ENCODE measurements around the gene RAB34. TPM values are rescaled to one million over a fixed set of nuclear protein-coding genes. Genes with fewer than 3 reads are reported as not detected.
A peak's percentile ranks its signal among the peaks of the same experiment; 100 is the strongest.

The RAB34 gene
- total and polyA plus RNA-seq, 2 donors (not counting 3 experiments of a cell fraction or from before 2014, with no cell fraction given): 62.3 to 113 TPM

- H3K4me2 ChIP-seq (ENCODE audit: insufficient read depth, low read length): peak overlapping the region; percentile 74
- CTCF ChIA-PET: interaction anchor here (1.0 to 2.1 kb wide), 7 partner anchors 8 to 233 kb away, joined by 3 to 12 read pairs (median 7); partner anchors contain the start of genes NEK8 and PHF12
- intact Hi-C loops (cut with micrococcal nuclease) (no loop called here), dilution Hi-C loops (cut with MboI; ENCODE audit: extremely low pct_ligation_motif_present, low sequenced_read_pairs) (no loop called here)
- H2AFZ ChIP-seq (ENCODE audit: low read depth, low read length): no peak overlapping the region
- H3K27me3 ChIP-seq (ENCODE audit: control insufficient read depth in 2 of 2, insufficient read depth in 2 of 2, low read length in 2 of 2): no peaks in the 10 kb centered on the region
- no peaks in the 10 kb centered on the region for H3K9me3 ChIP-seq (replicated peaks; ENCODE audit: control insufficient read depth, insufficient read depth, low read length)
- H4K20me1 ChIP-seq (replicated peaks; ENCODE audit: control insufficient read depth, extremely low read depth, insufficient read depth, low read length): no peaks in the 10 kb centered on the region
- TF ChIP-seq MYC (IDR thresholded peaks at IDR 0.05; ENCODE audit: low read depth, low read length): no peak
- peak; percentile 35 for TF ChIP-seq POLR2A (IDR thresholded peaks at IDR 0.05; ENCODE audit: low read depth, low read length)
- TF ChIP-seq POLR2AphosphoS5 (IDR thresholded peaks at IDR 0.05; ENCODE audit: insufficient read depth, low read depth, low read length): peak; percentile 12
- no peaks in the 10 kb centered on the region for H3K9me1 ChIP-seq (replicated peaks; ENCODE audit: control insufficient read depth, extremely low read depth, insufficient read depth, low read length)
- H3K9ac ChIP-seq (replicated peaks; ENCODE audit: extremely low read depth, insufficient read depth, low read length): peak overlapping the region; percentile 79
- peak overlapping the region; percentile 46 to 80 (median 72) for H3K4me3 ChIP-seq (replicated peaks in 1 of 3; ENCODE audit: insufficient read depth in 1 of 3, low read depth in 1 of 3, low read length in 3 of 3)
- peaks cover 17 to 19% of the 10 kb centered on the region in 2 experiments for H3K36me3 ChIP-seq (ENCODE audit: control insufficient read depth in 2 of 2, extremely low read depth in 1 of 2, insufficient read depth in 2 of 2, low read length in 2 of 2)
- H3K27ac ChIP-seq (ENCODE audit: insufficient read depth, low read depth, low read length): peak overlapping the region; percentile 78
- H3K4me1 ChIP-seq (ENCODE audit: control insufficient read depth, extremely low read depth, insufficient read depth, low read length): peaks cover 43% of the 10 kb centered on the region
- peak; percentile 48 for FAIRE-seq
- POLR2A ChIA-PET: interaction anchor here (1.1 to 1.3 kb wide), 3 partner anchors 8 to 231 kb away, joined by 3 to 7 read pairs (median 5); partner anchors contain the start of genes NEK8 and PHF12
- TSS peak; percentile 74 for BruUV-seq (replicated peaks)
- DNase-seq (ENCODE audit: low read depth, low spot score): no peak
- H3K79me2 ChIP-seq (ENCODE audit: control insufficient read depth, insufficient read depth, low read length): peaks cover 43% of the 10 kb centered on the region
These were observed 2.8 kb upstream of the RAB34 start for GRCh38 chr17:28720247-28720996.

GRCh38 chr17:28719021-28719433 lies 1.4 kb upstream of the RAB34 start:
- H4K20me1 ChIP-seq (replicated peaks; ENCODE audit: control insufficient read depth, extremely low read depth, insufficient read depth, low read length): no peaks in the 10 kb centered on the region
- peaks cover 43% of the 10 kb centered on the region for H3K79me2 ChIP-seq (ENCODE audit: control insufficient read depth, insufficient read depth, low read length)
- peak overlapping the region; percentile 13 for H3K4me2 ChIP-seq (ENCODE audit: insufficient read depth, low read length)
- DNase-seq (ENCODE audit: low read depth, low spot score) (no peak), FAIRE-seq (no peak)
- H3K9me3 ChIP-seq (replicated peaks; ENCODE audit: control insufficient read depth, insufficient read depth, low read length): no peaks in the 10 kb centered on the region
- no TSS peak for BruUV-seq (replicated peaks)
- dilution Hi-C loops (cut with MboI; ENCODE audit: extremely low pct_ligation_motif_present, low sequenced_read_pairs): no loop called here
- peak overlapping the region; percentile 79 for H3K9ac ChIP-seq (replicated peaks; ENCODE audit: extremely low read depth, insufficient read depth, low read length)
- peaks cover 38% of the 10 kb centered on the region for H3K4me1 ChIP-seq (ENCODE audit: control insufficient read depth, extremely low read depth, insufficient read depth, low read length)
- TF ChIP-seq FOS (IDR thresholded peaks at IDR 0.05; ENCODE audit: borderline replicate concordance, insufficient read depth, low read length) (peak; percentile 40), EZH2 (IDR thresholded peaks at IDR 0.05; ENCODE audit: borderline replicate concordance, low read depth, low read length, severe bottlenecking) (no peak)
- intact Hi-C loops (cut with micrococcal nuclease): loop anchor here (1.0 to 5.0 kb wide), 4 partner anchors 8 to 234 kb away; partner anchors contain the start of genes BLTP2 and PROCA1
- peak overlapping the region; percentile 78 for H3K27ac ChIP-seq (ENCODE audit: insufficient read depth, low read depth, low read length)
- H3K4me3 ChIP-seq (replicated peaks in 1 of 3; ENCODE audit: insufficient read depth in 1 of 3, low read depth in 1 of 3, low read length in 3 of 3): peak overlapping the region in 2 of 3 experiments; percentile 72 to 80
- H3K9me1 ChIP-seq (replicated peaks; ENCODE audit: control insufficient read depth, extremely low read depth, insufficient read depth, low read length): no peaks in the 10 kb centered on the region
- H3K36me3 ChIP-seq (ENCODE audit: control insufficient read depth in 2 of 2, extremely low read depth in 1 of 2, insufficient read depth in 2 of 2, low read length in 2 of 2): peaks cover 17 to 23% of the 10 kb centered on the region in 2 experiments
- H3K27me3 ChIP-seq (ENCODE audit: control insufficient read depth in 2 of 2, insufficient read depth in 2 of 2, low read length in 2 of 2): no peaks in the 10 kb centered on the region
- peak overlapping the region; percentile 19 for H2AFZ ChIP-seq (ENCODE audit: low read depth, low read length)
- ChIA-PET CTCF (interaction anchor here (0.7 to 2.1 kb wide), 8 partner anchors 8 to 234 kb away, joined by 4 to 12 read pairs (median 7); partner anchors contain the start of gene NEK8), POLR2A (interaction anchor here (0.5 to 1.3 kb wide), 8 partner anchors 8 to 232 kb away, joined by 3 to 15 read pairs (median 4); partner anchors contain the start of genes NEK8, PHF12 and PROCA1)

Measured in endothelial cell of umbilical vein (primary cell).